VCaP (cell line): Measurements from ENCODE around the gene ZBED5.

Experiments
- H3K27ac ChIP-seq: fragments of 450-650 bp; 2 replicates; pipeline ENCODE4 v1.5.1; 2017
- TF ChIP-seq, protein P1 (sequence below): fragments of 450-650 bp; conservative IDR thresholded peaks from 2 replicates; pipeline ENCODE4 v1.5.1; 2017; ENCODE audit warnings: mild to moderate bottlenecking, moderate library complexity

The ZBED5 gene

DNA sequence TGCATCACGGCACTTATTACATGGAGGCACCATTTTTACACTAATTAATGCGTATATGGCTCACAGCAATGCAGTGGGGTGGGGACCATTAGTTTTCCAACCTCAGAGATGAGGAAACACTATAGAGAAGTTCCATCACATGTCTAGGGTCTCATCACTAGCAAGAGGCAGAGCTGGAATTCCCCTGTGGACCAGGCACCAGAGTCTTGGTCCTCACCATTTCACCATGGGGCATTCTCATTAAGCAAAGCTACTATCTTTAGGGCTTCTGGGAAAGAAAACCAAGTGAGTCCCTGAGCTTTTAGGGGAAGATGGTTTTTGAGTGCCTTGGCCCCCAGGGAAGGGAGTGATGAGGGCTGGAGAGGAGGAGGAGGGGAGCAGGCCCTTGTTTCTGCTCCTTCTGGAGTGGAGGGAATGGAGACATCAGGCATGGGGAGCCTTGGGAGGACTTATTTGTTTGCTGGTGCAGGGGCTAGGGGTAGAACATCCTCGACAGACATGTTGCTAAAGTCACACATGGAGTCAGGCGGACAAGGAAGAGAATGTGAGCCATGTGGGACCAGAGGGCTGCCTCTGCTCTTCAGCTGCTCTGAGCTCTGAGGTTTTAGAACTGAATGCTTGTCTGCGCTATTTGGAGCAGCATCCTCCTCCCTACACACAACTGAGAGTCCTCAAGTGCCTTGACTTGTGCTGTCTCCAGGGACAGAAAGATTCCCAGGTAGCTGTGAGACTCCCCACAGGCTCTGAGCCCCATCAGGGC, 40.3 kb upstream of the ZBED5 start:
- H3K27ac ChIP-seq, result peak overlapping the region; percentile 98

DNA sequence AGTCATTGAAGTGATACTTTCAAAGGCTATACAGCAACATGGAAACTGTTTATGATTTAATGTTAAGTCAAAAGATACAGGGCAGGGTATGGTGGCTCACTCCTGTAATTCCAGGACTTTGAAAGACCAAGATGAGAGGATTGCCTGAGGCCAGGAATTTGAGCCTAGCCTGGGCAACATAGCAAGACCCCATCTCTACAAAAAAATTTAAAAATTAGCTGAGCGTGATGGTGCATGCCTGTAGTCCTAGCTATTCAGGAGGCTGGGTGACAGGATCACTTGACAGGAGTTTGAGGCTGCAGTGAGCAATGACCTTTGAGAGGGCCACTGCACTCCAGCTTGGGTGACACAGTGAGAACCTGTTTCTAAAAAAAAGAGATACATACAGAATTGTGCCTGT, 39.3 kb upstream of the ZBED5 start:
- no peak overlapping the region for H3K27ac ChIP-seq
- TF ChIP-seq, protein P1, sequence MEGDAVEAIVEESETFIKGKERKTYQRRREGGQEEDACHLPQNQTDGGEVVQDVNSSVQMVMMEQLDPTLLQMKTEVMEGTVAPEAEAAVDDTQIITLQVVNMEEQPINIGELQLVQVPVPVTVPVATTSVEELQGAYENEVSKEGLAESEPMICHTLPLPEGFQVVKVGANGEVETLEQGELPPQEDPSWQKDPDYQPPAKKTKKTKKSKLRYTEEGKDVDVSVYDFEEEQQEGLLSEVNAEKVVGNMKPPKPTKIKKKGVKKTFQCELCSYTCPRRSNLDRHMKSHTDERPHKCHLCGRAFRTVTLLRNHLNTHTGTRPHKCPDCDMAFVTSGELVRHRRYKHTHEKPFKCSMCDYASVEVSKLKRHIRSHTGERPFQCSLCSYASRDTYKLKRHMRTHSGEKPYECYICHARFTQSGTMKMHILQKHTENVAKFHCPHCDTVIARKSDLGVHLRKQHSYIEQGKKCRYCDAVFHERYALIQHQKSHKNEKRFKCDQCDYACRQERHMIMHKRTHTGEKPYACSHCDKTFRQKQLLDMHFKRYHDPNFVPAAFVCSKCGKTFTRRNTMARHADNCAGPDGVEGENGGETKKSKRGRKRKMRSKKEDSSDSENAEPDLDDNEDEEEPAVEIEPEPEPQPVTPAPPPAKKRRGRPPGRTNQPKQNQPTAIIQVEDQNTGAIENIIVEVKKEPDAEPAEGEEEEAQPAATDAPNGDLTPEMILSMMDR, result no peak

More for the DNA sequence above, 40.3 kb upstream of the ZBED5 start:
- TF ChIP-seq, protein P1, result no peak

DNA sequence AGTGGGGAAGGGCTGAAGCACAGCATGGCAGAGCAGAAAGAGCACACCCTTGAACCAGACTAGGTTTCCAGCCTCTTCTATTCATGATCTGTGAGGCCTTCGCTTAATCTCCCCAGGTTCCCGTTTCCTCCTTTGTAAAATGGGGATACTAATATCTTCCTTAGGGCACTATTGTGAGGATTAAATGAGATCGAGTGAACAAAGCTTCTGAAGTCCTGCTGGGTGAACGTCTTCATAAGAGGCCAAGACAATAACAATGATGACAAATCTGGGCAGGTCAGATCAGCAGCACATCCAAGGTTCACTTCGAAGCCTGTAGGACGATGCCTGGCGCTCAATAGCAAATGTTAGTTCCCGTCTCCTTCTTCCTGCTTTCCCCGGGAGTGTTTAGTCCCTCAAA, 38.6 kb upstream of the ZBED5 start:
- TF ChIP-seq, protein P1, result no peak
- no peak overlapping the region for H3K27ac ChIP-seq

DNA sequence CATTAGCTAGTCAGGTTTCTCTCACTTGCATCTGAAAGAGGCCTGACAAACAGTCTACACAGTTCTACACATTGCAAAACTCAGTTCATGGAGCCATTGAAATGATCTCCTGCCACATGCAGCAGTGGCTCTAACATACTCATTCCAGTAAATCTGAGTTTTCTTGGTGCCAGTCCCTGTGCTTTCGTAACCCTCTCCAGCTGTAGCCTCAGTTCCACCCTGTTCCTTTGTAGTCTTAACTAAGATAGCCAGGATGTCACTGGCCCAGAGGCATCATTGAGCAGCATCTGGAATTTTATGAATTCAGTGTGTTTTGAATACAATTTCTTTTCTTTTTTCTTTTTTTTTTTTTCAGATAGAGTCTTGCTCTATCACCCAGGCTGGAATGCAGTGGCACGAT, 37.4 kb upstream of the ZBED5 start:
- no peak overlapping the region for H3K27ac ChIP-seq
- TF ChIP-seq, protein P1, result no peak

DNA sequence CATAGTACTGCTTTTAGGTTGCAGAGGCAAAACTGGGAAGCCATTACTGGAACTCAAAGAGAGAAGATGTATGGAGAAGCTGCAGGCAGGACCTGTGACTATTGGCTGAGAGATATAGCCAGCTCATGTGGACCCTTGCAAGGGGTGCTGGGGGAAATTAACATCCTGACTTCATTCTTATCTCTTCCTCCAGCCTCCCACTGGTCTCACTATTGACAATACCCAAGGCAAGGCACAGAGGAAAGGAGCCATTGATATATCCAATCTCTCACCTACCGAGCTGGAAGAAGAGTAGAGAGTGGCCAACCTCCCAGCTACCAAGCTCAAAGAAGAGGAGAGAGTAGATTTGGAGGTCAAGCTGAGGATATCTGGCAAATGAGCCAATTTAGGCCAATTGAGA, 36.8 kb upstream of the ZBED5 start:
- no peak overlapping the region for H3K27ac ChIP-seq
- TF ChIP-seq, protein P1, result no peak

DNA sequence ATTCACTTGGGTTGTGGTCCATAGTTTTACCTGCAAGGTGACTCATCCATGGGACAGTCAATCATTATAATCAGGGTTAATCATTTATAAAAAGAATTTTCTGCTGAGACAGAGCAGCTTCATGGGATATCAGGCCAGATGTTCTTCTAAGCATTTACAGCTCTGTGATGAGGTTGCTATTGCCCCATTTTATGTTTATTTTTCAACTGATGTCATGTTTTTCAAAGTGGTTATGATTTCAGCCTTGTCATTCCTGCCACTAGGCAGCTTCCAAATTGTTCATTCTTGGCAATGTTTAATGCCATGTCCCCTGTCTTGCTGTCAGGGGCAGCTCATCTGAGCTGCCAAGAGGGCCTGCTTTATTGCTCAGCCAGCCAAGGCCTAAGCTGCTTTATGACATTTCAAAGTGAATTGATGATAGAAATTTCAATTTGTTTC, 35.9 kb upstream of the ZBED5 start:
- H3K27ac ChIP-seq, result no peak overlapping the region
- TF ChIP-seq, protein P1, result no peak

DNA sequence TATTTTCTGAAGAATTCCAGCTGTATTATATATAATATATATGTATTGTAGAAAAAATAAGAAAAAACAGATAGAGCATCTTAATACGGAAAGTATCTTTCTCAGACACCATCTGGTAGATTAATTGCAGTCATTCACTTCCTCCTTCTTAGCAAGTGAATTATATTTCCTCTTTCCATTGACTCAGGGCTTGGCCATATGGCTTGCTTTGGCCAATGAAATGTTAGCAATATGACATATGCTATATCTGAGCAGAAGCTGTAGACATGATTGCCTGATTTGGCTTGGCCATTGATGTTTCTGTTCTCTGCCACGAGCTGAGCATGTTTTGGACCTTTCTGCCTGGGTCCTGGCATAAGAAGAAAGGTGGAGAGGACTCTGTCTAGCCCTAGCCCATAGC, 34.4 kb upstream of the ZBED5 start:
- H3K27ac ChIP-seq, result no peak overlapping the region
- TF ChIP-seq, protein P1, result no peak
